Nucleus accumbens (tissue), 56 donors: ENCODE results near the gene MBD4.
"Not testable (repeated sequence)": the region's sequence is repeated elsewhere in the genome, so short reads cannot be mapped to it uniquely, and the experiment has no call there.

Source experiments
- DNase-seq, 56 donors: peaks; one replicate each; lab custom pipeline; 2025; lab: John Stamatoyannopoulos, UW

MBD4 gene

DNA sequence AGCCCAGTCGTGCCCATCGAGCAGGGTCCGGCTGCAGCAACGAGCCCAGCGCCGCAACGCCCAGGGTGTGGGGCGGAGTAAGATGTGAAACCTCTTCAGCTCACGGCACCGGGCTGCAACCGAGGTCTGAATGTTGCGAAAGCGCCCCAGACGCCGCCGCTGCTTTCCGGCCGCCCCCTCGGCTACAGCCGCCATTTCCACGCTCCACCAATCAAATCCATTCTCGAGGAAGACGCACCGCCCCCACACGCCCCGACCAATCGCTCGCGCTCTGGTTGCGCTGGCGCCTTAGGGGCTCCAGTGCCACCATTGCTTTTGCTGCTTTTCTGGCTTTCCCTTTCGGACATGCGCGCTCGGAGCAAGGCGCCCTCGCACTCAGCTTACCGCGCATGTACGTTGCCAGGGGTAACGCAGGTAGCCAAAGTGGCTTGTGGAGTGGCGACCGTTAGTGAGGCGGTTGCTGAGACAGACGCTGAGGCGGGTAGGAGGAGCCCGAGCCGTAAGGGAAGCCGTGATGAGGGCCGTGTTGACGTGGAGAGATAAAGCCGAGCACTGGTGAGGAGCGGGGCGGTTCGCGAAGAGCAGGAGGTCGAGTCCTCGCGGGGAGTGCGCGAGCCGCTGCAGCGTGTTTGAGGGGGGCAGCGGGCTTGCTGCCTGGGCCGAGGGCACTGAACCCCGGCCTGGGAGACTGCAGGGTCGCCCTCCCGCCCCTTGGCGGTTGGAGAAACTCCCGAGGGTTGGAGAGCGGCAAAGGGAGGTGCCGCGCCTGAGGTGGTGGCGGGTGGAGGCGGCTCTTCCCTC, at the start of gene MBD4, which contains the start of gene IFT122:
MBD4 (minus strand) TSS at position 132 of the 801 bp plus-strand sequence; CDS start at position 17, 115 bp downstream.
IFT122 (plus strand) TSS at position 408 of the 801 bp plus-strand sequence; CDS start at position 515, 107 bp downstream.
- DNase-seq = peak; percentile 81 to 98 (median 96)

DNA sequence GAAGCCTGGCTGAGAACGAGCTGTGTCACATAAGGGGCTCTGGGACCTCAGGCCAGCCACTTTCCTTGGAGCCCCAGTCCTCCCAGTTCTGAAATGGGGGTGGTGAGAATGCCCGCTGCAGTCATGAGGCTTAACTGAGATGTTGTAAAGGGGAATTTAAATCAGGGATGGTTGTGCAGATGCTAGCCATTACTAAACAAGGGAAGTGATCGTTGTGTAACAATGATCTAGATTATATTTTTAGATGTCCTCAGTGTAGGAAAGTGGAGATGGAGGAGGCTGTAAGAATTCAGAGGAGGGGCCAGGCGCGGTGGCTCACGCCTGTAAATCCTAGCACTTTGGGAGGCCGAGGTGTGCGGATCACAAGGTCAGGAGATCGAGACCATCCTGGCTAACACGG, 49.5 kb upstream of the MBD4 start:
- DNase-seq = not testable (repeated sequence)

DNA sequence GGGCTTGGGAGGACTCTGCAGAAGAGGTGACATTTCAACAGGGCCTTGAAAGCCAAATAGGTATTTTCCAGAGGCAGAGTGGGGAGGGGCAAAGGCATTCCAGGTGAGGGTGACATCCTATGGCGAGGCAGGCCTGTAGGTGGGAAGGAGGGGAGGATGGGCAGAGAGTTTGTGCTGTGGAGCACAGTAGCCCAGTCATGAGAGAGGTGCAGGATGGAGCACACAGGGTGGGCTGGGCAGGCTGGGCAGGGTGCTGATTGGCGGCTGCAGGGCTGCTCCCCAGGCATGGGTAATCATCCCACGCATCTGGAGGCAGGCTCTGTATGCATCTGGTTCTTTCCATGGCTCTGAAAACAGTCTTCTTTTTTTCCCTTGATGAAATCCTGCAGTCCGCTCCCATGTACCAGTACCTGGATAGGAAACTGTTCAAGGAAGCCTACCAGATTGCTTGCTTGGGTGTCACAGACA, 48.2 kb upstream of the MBD4 start:
- DNase-seq = peak in 5 of 56 donors; percentile 14 to 49 (median 17)

DNA sequence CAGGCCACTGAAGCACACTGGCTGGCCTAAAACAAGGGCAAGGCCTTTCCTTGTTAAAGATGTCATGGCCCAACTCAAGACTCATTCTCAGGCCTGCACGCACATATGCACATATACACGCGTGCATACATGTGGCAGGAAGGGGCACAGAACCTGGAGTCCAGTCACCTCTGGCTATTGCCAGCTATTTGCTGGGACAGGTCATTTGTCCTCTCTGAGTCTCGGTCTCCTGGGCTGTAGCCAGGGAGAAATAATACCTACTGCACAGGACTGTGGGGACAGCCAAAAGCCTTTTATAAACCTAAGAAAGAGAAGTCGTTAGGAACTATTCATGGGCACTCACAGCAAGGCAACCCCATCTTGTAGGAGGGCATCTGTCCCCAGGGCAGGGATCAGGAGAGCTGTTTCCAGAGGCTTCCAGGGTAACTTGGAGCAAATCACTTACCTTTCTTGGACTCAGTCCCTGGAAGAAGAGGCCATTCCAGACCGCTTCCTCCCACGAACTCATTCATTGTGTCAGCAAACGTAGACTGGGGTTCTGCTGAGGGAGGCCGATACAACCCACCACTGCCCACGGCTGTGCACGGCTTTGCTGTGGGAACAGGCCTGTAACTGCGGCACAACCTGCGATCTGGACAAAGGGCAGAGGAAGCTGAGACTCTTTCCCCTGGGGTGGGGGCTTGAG, 47.6 kb upstream of the MBD4 start:
- DNase-seq = no peak

DNA sequence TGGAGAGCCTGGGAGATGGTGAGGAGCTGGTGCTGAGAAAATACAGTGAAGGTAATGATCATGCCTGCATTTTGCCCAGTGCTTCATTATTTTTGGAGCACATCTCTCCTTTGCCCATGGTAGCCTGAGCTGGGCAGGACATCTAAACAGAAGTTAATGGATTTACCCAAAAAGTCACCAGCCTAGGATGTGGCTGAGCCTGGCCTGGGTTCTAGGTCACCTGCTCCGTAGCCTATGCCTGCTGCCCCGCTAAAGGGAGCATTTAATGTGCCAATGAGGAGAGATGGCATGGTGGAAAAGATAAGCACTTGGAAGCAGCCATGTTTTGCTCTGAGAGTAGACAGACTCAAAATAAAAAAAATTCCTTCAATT, 46.9 kb upstream of the MBD4 start:
- no peak for DNase-seq

DNA sequence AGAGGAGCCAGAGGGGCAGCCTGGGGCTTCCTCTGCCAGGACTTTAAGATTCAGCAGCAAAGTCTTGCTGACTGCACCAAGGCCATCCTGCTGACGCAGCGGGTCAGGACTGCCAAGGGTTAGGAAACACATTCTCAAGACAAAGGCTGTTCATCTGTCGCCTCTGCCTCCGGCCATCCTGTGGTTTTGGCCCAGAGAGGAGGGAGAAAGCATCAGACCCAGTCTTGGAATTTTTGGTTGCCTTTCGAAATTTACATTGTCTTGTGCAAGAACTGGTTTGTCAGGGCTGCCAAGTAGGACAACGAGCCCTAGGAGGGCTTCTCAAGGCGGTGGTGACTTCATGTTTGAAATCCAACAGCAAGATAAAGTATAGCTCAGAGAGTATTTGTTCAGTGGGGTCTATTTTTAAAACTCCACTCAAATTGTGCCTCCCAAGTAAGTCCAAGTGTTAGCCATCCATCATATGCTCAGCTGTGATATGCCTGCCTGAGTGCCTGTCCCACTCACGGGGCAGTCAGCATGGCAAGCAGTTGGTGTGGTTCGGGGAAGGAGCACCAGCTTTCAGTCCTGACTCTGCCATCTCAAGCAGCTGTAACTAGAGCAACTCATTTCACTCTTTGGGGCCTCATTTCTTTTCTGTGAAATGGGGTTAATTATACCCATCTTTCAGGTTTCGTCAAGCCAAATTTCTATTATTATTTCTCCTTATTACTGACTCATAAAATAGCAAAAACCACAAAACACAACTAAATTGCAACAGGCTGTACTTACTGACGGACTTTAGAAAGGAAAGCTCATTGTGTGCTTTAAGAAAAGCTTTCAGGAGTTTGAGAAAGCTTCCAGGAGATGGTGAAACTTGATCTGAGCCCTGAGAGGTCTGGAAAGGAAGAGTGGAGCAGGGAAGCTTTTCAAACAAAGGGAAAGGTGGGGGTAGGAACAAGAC, 46.2 kb upstream of the MBD4 start:
- peak in 29 of 56 donors; percentile 10 to 62 (median 33) for DNase-seq

DNA sequence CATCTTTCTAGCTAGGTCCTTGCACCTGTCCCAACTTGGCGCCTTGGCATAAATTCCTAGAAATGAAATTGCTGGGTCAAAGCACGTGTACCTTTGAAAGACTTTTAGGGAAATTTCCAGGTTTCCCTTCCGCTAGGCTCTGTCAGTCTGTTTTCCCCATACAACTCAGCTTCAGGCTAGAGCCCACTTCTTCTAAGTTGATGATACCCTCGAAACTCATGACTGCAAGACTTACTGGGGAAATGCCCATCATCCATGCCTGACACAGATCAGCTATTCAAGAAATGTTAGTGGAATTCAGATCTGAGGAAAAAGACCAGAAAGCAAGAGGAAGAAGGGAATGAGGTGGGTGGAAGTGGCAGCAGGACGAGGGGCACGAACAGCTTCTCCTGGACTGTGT, 45.4 kb upstream of the MBD4 start:
- DNase-seq = not testable (repeated sequence)

DNA sequence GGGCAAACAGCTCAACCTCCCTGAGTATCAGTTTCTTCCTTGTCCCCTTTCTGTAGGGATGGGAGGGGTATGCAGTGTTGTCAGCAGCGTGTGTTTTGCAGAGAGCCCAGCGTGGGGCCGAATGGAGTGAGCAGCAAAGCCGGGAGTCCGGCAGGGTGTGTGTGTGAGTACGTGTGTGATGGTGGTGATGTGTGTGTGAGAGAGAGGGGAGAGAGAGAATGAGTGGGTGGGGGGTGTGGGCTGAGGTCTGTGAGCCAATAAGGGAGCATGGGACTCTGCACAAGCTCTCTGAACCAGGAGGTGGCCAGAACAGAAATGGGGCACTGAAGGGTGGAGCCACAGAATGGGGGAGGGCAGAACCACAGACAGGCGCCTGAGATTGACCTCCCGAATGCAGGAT, 44.1 kb upstream of the MBD4 start:
- DNase-seq = no peak

DNA sequence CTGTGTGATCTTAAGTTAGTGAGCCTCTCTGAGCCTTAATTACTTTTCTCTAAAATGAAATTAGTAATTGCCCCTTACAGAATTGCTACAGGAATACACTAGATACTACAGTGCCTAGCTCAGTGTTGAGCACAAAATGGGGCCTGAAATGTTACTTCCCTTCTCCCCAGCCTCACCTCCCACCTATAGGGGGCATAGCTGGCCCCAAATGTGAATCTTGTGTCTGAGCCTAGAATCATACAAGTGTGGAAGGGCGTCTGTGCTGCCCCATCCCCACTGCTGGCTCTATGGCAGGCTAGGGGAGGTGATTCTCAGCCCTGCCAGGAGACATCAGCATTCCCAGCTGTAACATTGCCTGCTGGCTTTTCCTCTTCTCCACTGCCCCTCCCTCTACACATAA, 43.0 kb upstream of the MBD4 start:
- no peak for DNase-seq

DNA sequence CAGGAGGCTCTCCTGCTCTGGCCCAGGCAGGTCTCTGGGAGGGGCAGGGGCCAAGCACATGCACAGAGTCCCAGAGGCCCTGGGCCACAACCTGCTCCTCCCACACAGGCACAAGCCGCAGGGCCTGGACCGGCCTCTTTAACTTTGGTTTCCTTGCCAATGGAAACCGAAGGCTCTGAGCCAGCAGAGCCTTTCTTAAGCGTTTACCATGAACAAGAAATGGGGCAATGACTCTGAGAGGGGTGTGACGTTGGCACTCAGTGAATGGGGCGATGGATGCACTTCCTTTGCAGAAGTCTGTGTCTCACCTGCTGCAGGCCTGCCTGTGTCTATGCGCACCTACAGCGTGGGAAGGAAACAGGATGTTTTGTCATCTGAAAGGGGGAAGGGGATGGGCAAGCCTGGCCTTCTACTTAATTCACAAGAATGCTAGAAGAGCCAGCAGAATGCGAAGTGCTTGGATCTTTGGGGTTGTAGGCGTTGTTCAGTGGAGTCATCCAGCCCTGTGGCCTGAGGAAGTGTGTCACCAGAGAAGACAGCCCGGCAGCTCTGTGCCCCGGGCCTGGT, 42.1 kb upstream of the MBD4 start:
- DNase-seq = peak in 10 of 56 donors; percentile 19 to 48 (median 31)

DNA sequence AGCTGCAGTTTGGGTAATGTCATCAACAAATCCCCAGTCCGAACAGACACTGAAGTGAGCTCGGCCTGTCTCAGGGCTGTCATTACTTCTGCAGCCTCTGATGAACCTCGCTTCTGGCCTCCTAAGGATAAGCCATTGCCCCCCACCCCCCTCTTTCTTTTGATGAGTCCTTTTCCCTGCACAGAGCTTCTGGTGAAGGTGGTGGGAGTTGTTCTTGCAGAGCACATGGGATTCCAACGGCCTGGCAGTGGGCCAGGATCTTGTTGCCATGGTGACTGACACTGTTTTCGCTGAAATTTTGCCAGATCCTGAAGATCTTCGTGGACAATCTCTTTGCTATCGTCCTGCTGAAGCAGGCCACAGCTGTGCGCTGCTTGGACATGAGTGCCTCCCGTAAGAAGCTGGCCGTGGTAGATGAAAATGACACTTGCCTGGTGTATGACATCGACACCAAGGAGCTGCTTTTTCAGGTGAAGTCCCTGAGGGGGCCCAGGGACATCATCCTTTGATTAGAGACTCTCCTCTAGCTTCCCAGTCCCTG, 41.5 kb upstream of the MBD4 start:
- DNase-seq = peak in 29 of 56 donors; percentile 3 to 78 (median 37)

DNA sequence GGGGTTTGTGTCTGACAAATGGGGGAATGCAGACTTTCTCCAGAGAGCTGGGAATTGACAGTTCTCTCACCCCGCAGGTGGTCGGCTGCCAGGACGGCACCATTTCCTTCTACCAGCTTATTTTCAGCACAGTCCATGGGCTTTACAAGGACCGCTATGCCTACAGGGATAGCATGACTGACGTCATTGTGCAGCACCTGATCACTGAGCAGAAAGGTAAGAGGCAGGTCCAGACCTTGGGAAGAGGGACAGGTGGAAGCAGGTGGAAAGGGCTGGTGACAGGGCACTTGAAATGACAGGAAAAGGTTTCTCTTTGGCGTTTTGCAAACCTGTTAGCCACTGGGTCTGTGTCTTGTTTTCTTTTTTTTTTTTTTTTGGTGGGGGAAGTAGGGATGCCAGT, 36.8 kb upstream of the MBD4 start:
- no peak for DNase-seq

DNA sequence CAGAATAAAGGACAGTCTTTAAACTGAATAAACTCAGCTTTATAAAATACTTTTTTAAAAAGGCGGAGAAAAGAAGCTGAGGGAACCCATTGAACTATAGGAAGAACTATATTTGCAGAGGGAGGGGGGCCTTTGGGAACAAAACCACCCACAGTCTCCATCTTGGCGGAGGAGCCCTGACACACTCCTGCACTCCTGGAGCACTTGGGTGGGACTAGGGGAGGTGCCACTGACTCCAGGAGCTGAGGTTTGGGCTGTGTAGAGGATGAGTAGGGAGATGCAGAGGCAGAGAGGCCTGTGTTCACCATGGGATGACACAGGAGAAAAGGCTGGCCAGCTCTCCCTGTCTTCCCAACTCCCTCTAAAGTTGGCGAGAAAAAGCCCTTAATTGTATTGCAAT, 36.1 kb upstream of the MBD4 start:
- DNase-seq = no peak

DNA sequence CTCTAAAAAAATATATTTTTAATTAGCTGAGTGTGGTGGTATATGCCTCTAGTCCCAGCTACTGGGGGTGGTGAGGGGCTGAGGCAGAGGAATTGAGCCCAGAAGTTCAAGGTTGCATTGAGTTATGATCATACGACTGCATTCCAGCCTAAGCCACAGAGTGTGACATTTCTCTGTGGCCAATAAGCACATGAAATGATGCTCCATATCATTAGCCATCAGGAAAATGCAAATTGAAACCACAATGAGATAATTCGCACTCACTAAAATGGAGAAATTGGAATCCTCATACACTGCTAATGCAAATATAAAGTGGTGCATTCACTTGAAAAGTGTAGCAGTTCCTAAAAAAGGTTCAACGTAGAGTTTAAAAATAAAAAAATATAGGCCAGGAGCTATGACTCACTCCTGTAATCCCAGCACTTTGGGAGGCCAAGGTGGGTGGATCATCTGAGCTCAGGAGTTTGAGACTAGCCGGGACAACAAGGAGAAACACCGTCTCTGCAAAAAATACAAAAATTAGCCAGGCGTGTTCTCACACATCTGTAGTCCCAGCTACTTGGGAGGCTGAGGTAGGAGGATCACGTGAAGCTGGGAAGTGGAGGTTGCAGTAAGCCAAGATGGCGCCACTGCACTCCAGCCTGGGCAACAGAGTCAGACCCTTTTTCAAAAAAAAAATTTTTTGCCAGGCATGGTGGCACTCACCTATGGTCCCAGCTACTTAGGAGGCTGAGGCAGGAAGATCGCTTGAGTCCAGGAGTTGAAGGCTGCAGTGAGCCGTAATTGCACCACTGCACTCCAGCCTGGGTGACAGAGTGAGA, 35.4 kb upstream of the MBD4 start:
- peak in 5 of 56 donors; percentile 15 to 46 (median 34) for DNase-seq

DNA sequence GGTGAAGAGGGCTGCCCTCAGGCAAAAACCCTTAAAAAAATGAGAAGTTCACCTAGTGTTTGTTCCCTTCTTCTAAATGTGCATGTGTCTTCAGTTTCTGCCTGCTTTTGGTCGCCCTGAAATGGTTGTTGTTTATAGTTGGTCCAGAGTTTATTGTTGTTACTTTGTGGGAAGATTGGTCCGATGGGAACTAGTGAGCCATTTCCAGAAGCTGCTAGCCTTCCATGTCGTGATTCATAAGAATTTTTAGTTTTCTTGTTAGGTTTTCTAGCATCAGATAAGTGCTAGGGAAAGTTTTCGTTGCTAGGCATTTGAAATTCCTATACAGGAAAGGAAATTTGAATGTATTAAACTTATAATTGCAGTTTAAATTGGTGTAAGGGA, 34.0 kb upstream of the MBD4 start:
- DNase-seq = no peak

DNA sequence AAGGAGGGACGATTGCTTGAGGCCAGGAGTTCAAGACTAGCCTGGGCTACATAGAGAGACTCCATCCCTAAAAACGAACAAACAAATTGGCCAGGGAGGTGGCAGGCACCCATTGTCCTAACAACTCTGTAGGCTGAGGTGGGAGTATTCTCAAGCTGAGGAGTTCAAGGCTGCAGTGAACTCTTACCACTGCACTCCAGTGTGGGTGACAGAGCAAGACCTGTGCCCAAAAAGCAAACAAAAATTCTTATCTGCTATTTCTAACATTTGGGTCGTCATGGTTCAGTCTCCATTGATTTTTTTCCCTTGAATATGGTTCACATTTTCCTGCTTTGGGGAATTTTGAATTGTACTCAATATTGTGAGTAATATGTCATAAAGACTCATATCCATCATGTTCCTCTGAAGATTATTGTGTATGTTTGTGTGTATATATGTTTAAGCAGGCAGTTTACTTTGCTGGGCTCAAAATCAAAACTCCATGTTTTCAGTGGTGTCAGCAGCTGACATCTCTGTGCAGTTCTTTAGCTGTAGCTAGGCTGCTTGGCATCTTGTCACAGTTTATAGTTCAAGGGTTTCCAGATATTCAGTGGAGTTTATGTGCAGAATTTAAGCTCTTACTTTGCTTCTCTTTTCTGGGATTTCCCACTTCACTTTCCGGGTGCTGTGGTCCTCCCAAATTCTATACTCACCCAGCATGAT, 33.5 kb upstream of the MBD4 start:
- no peak for DNase-seq

DNA sequence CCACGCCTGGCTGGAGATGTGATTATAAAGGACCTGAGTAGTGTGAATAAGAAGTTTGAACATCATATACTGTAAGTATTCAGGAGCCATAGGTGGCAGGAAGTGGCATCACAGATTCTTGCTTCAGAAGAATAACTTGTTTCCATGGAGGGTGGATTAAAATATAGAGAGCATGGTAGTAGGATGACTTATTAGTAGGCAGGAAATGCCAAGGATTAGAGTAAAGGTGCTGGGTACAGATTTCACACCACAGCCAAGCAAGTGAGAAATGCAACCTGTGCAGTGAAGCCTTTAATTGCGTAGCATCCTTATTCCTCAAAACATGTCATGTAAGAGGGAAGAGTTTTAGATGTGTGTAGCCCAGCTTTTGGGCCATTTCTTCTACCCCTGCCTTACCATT, 31.1 kb upstream of the MBD4 start:
- DNase-seq = no peak

DNA sequence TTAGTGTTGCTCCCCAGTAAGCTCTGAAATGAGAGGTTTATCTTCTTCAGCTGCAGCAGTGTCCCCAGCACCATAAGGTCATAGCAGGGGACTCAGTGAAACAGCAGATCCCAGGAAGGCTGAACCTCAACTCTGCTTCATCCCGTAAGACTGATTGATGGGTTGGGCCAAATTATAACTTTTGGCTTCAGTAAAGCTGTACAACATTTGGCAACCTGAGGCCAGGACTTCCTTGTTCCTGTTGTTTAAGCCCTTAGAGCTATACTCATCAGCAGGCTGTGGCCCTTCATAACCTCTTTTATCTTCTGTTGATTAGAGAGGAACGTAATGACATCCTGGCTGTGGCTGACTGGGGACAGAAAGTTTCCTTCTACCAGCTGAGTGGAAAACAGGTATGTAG, 29.3 kb upstream of the MBD4 start:
- no peak for DNase-seq
